H1 (cell line): ENCODE measurements around the gene IL1RAPL1. TPM values are rescaled to one million over a fixed set of nuclear protein-coding genes. Genes with fewer than 3 reads are reported as not detected.
"Not testable (repeated sequence)": the region's sequence is repeated elsewhere in the genome, so short reads cannot be mapped to it uniquely, and the experiment has no call there.

Source experiments
- CTCF ChIA-PET: fragments of 300-600 bp; sonication (Branson Sonifier 250); formaldehyde crosslinking; loops from one replicate; lab custom pipeline; 2021; ENCODE audit not compliant: partially characterized antibody; lab: Charles Lee
- POLR2A ChIA-PET: fragments of 300-600 bp; sonication (Branson Sonifier 250); formaldehyde crosslinking; loops from one replicate; lab custom pipeline; 2021; ENCODE audit warnings: inconsistent platforms; ENCODE audit not compliant: partially characterized antibody; lab: Charles Lee
- DNase-seq, 2 experiments: peaks; one replicate each; pipeline versions ENCODE4 v3.0.0 to v3.0.0-alpha.2; 2010 to 2022; ENCODE audit warnings: low spot score in 2 of 2, low read depth in 1 of 2, mixed read lengths in 1 of 2
- FAIRE-seq: peaks from 2 replicates; lab custom pipeline; 2011; peaks lifted over from hg19 to GRCh38; lab: Jason Lieb, UNC
- H2AFZ ChIP-seq: 2 replicates; pipeline ENCODE4 v1.8.1; 2012; ENCODE audit warnings: low read length, inconsistent platforms
- H2AK5ac ChIP-seq: 2 replicates; pipeline ENCODE4 v1.6.1; 2013; ENCODE audit warnings: low read depth, low read length
- H2BK120ac ChIP-seq: replicated peaks from 2 replicates; pipeline ENCODE3; 2013; ENCODE audit warnings: low read depth, low read length, inconsistent platforms
- H2BK12ac ChIP-seq: 2 replicates; pipeline ENCODE4 v1.6.1; 2013; ENCODE audit warnings: low read depth, low read length
- H2BK15ac ChIP-seq: 2 replicates; pipeline ENCODE4 v1.6.1; 2013; ENCODE audit warnings: low read length
- H2BK20ac ChIP-seq: 2 replicates; pipeline ENCODE4 v1.6.1; 2013; ENCODE audit warnings: low read length
- H2BK5ac ChIP-seq: 2 replicates; pipeline ENCODE4 v1.6.1; 2013; ENCODE audit warnings: low read depth, low read length
- H3K14ac ChIP-seq: 2 replicates; pipeline ENCODE4 v1.6.1; 2013; ENCODE audit warnings: inconsistent platforms; ENCODE audit not compliant: insufficient read length
- H3K18ac ChIP-seq: 2 replicates; pipeline ENCODE4 v1.6.1; 2013; ENCODE audit warnings: low read length; ENCODE audit errors: extremely low read depth
- H3K23ac ChIP-seq: 2 replicates; pipeline ENCODE4 v1.6.1; 2013; ENCODE audit warnings: inconsistent platforms; ENCODE audit not compliant: insufficient read length
- H3K23me2 ChIP-seq: 2 replicates; pipeline ENCODE4 v1.6.1; 2013; ENCODE audit warnings: low read depth, low read length
- H3K27ac ChIP-seq: 2 replicates; pipeline ENCODE4 v1.6.1; 2011; ENCODE audit warnings: low read depth, low read length, inconsistent platforms
- H3K27me3 ChIP-seq, 4 experiments: replicated peaks in 1 of 4; 1 replicate in 1 of 4; 2 replicates in 3 of 4; pipeline versions ENCODE4 v1.6.1 to v1.8.1; 2011 to 2013; ENCODE audit warnings: low read length in 3 of 4, mild to moderate bottlenecking in 3 of 4, inconsistent platforms in 2 of 4, mixed read lengths in 2 of 4, moderate library complexity in 1 of 4; ENCODE audit not compliant: control insufficient read depth in 3 of 4, insufficient read depth in 3 of 4; ENCODE audit errors: extremely low read depth in 1 of 4
- H3K36me3 ChIP-seq, 4 experiments: 2 replicates each; pipeline versions ENCODE4 v1.6.1 to v1.8.1; 2011 to 2013; ENCODE audit warnings: mild to moderate bottlenecking in 4 of 4, low read length in 3 of 4, moderate library complexity in 2 of 4, control low read depth in 1 of 4, inconsistent platforms in 1 of 4; ENCODE audit not compliant: insufficient read depth in 4 of 4, control insufficient read depth in 2 of 4
- H3K4ac ChIP-seq: replicated peaks from 2 replicates; pipeline ENCODE3; 2013; ENCODE audit warnings: low read length, low read depth, mixed read lengths, inconsistent platforms; ENCODE audit not compliant: insufficient read length
- H3K4me1 ChIP-seq, 4 experiments: replicated peaks in 1 of 4; 1 replicate in 1 of 4; 2 replicates in 3 of 4; pipeline versions ENCODE4 v1.6.1 to v1.8.1; 2011 to 2013; ENCODE audit warnings: low read length in 3 of 4, inconsistent platforms in 2 of 4, mixed read lengths in 1 of 4; ENCODE audit not compliant: insufficient read depth in 4 of 4, control insufficient read depth in 3 of 4
- H3K4me2 ChIP-seq, 2 experiments: 2 replicates each; pipeline versions ENCODE4 v1.6.1 to v1.8.1; 2011 to 2013; ENCODE audit warnings: low read depth in 2 of 2, low read length in 2 of 2, control low read depth in 1 of 2, inconsistent platforms in 1 of 2, mild to moderate bottlenecking in 1 of 2; ENCODE audit not compliant: insufficient read depth in 1 of 2
- H3K4me3 ChIP-seq, 4 experiments: fragments of 200-600, 300-600 bp in 1 of 4; sonication (generic), shearing (Covaris generic), sonication (Bioruptor Twin) in 1 of 4; 2 replicates each; pipeline versions ENCODE4 v1.5.1 to v1.8.1; 2011 to 2016; ENCODE audit warnings: low read length in 4 of 4, low read depth in 3 of 4, control low read depth in 2 of 4, inconsistent platforms in 2 of 4, mild to moderate bottlenecking in 2 of 4, mixed read lengths in 1 of 4, moderate library complexity in 1 of 4; ENCODE audit not compliant: insufficient read depth in 2 of 4; ENCODE audit errors: extremely low read depth in 1 of 4
- H3K56ac ChIP-seq: replicated peaks from 2 replicates; pipeline ENCODE3; 2013; ENCODE audit warnings: low read depth, mild to moderate bottlenecking, mixed read lengths, low read length, inconsistent platforms; ENCODE audit not compliant: insufficient read length
- H3K79me1 ChIP-seq: 2 replicates; pipeline ENCODE4 v1.6.1; 2013; ENCODE audit warnings: low read depth, low read length, control low read depth
- H3K79me2 ChIP-seq, 2 experiments: 2 replicates each; pipeline versions ENCODE4 v1.6.1 to v1.8.1; 2012 to 2013; ENCODE audit warnings: low read length in 2 of 2, mild to moderate bottlenecking in 2 of 2, inconsistent platforms in 1 of 2; ENCODE audit not compliant: insufficient read depth in 2 of 2, control insufficient read depth in 1 of 2
- H3K9ac ChIP-seq, 4 experiments: replicated peaks in 1 of 4; 1 replicate in 1 of 4; 2 replicates in 3 of 4; pipeline versions ENCODE4 v1.6.1 to v1.8.1; 2011 to 2013; ENCODE audit warnings: low read depth in 3 of 4, low read length in 3 of 4, control low read depth in 2 of 4, mild to moderate bottlenecking in 2 of 4, moderate library complexity in 2 of 4, inconsistent platforms in 1 of 4; ENCODE audit errors: extremely low read depth in 1 of 4
- H3K9me3 ChIP-seq, 2 experiments: 2 replicates each; pipeline versions ENCODE4 v1.6.1 to v1.8.1; 2012 to 2013; ENCODE audit warnings: mild to moderate bottlenecking in 2 of 2, moderate library complexity in 2 of 2, control low read depth in 1 of 2, inconsistent platforms in 1 of 2, low read depth in 1 of 2, low read length in 1 of 2, mixed read lengths in 1 of 2; ENCODE audit not compliant: insufficient read depth in 2 of 2
- H4K20me1 ChIP-seq, 2 experiments: replicated peaks in 1 of 2; 2 replicates each; pipeline versions ENCODE3 to v1.8.1; 2011 to 2013; ENCODE audit warnings: inconsistent platforms in 2 of 2, low read length in 2 of 2, mild to moderate bottlenecking in 1 of 2; ENCODE audit not compliant: insufficient read depth in 2 of 2, control insufficient read depth in 1 of 2
- H4K5ac ChIP-seq: 2 replicates; pipeline ENCODE4 v1.6.1; 2013; ENCODE audit warnings: low read length, low read depth, mixed read lengths, inconsistent platforms; ENCODE audit not compliant: insufficient read length
- H4K8ac ChIP-seq: 2 replicates; pipeline ENCODE4 v1.8.0; 2013; ENCODE audit warnings: mild to moderate bottlenecking, moderate library complexity, low read length, inconsistent platforms; ENCODE audit not compliant: insufficient read depth; ENCODE audit errors: extremely low read depth
- H4K91ac ChIP-seq: replicated peaks from 2 replicates; pipeline ENCODE3; 2013; ENCODE audit warnings: low read length, mixed read lengths, inconsistent platforms; ENCODE audit not compliant: insufficient read length
- WGBS, 2 experiments: shearing (Covaris generic) in 1 of 2; methylation state at CpG; one replicate each; pipeline versions ENCODE4 v1.1.6 to v1.1.7; 2013 to 2015; ENCODE audit warnings: low lambda C conversion rate in 2 of 2, mixed read lengths in 2 of 2, inconsistent platforms in 1 of 2, low coverage in 1 of 2, missing lambda C conversion rate in 1 of 2; ENCODE audit not compliant: insufficient replicate concordance in 2 of 2, insufficient coverage in 1 of 2, insufficient read length in 1 of 2; ENCODE audit errors: extremely low coverage in 1 of 2, missing lambda C conversion rate in 1 of 2; 5-methylcytosine and 5-hydroxymethylcytosine counted together
- polyA plus RNA-seq, 7 experiments: library from polyadenylated mRNA; depleted of rRNA in 3 of 7; stranded (reverse) in 5 of 7; unstranded in 2 of 7; fragments of >200 nt in 5 of 7; fragments of 200-250 nt in 2 of 7; gene quantifications; 1 replicate in 5 of 7; 2 replicates in 1 of 7; 4 replicates in 1 of 7; pipeline versions ENCODE4 v1.2.1 to v1.2.3, GENCODE V29; 2011 to 2013; ENCODE audit warnings: missing spikeins in 2 of 7, mixed read lengths in 2 of 7
- total RNA-seq: library from RNA; stranded (reverse); fragmentation: NEBNext Ultra II Directional; extraction: Animal tissue kit (Norgen Biotek cat#: 25700); gene quantifications from 2 replicates; pipeline ENCODE4 v1.2.1, GENCODE V29; 2021

Gene IL1RAPL1
- total and polyA plus RNA-seq, 2 of the 8 experiments (the other 6 are each of a cell fraction or from before 2014, with no cell fraction given) = 0.11 to 0.35 TPM

DNA sequence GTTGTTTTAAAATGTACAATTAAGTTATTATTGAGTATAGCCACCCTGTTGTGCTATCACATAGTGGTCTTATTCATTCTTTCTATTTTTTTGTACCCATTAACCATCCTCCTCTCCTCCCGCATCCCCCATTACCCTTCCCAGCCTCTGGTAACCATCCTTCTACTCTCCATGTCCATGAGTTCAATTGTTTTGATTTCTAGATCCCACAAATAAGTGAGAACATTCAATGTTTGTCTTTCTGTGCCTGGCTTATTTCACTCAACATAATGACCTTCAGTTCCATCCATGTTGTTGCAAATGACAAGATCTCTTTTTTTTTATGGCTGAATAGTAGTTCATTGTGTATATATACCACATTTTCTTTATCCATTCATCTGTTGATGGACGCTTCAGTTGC is 179.3 kb downstream of the IL1RAPL1 start:
- H3K4ac ChIP-seq, H4K91ac ChIP-seq, H2BK5ac ChIP-seq, H3K4me2 ChIP-seq, H2AK5ac ChIP-seq, H3K23me2 ChIP-seq, H3K4me1 ChIP-seq, H3K18ac ChIP-seq, H3K9me3 ChIP-seq, DNase-seq, H4K20me1 ChIP-seq, H3K79me1 ChIP-seq, H3K79me2 ChIP-seq, H2AFZ ChIP-seq, H4K8ac ChIP-seq, H3K56ac ChIP-seq, FAIRE-seq, POLR2A ChIA-PET, H3K36me3 ChIP-seq, H3K4me3 ChIP-seq, H3K27ac ChIP-seq, H3K27me3 ChIP-seq, H4K5ac ChIP-seq, H3K23ac ChIP-seq, H3K14ac ChIP-seq, H2BK12ac ChIP-seq, H2BK15ac ChIP-seq, H2BK120ac ChIP-seq, H2BK20ac ChIP-seq, H3K9ac ChIP-seq: not testable (repeated sequence)
- CTCF ChIA-PET = interaction anchor here (0.9 kb wide), 1 partner anchor 9 kb away, joined by 3 read pairs; no protein-coding TSS in a partner anchor
- WGBS, 2 experiments = 100% methylated on average over 2 of the region's 2 CpGs; no CpG with 5 or more reads in 1 of the 2 experiments
